Esophagus muscularis mucosa (tissue), 4 donors: Measurements from ENCODE around the gene RPS6KA2. TPM values are rescaled to one million over a fixed set of nuclear protein-coding genes. Genes with fewer than 3 reads are reported as not detected.

Experiments
- DNase-seq: peaks from one replicate; pipeline ENCODE4 v3.0.0-alpha.2; 2017; ENCODE audit errors: extremely low spot score
- H3K27ac ChIP-seq, 4 donors: fragments of 200-600 bp; sonication (generic); replicated peaks in 1 of 4; 1 replicate in 3 of 4; 2 replicates in 1 of 4; pipeline ENCODE4 v1.5.1; 2016 to 2019; ENCODE audit warnings: mild to moderate bottlenecking in 1 of 4
- H3K27me3 ChIP-seq, 4 donors: fragments of 200-600 bp; sonication (generic); one replicate each; pipeline versions ENCODE4 v1.5.1 to v1.6.0; 2016 to 2019
- H3K36me3 ChIP-seq, 4 donors: fragments of 200-600 bp; sonication (generic); one replicate each; pipeline ENCODE4 v1.5.1; 2016 to 2019
- H3K4me1 ChIP-seq, 4 donors: fragments of 200-600 bp; sonication (generic); one replicate each; pipeline ENCODE4 v1.5.1; 2016 to 2019
- H3K4me3 ChIP-seq, 4 donors: fragments of 200-600 bp; sonication (generic); 1 replicate in 2 of 4; 2 replicates in 2 of 4; pipeline ENCODE4 v1.5.1; 2016 to 2019; ENCODE audit warnings: mild to moderate bottlenecking in 4 of 4, moderate library complexity in 1 of 4
- H3K9me3 ChIP-seq, 4 donors: fragments of 200-600 bp; sonication (generic); 1 replicate in 3 of 4; 2 replicates in 1 of 4; pipeline ENCODE4 v1.5.1; 2016 to 2019
- EP300 ChIP-seq: sonication (generic); formaldehyde crosslinking; IDR thresholded peaks from one replicate; pipeline ENCODE4 v1.6.1; 2017; ENCODE audit warnings: antibody characterized with exemption
- POLR2A ChIP-seq: fragments of 450-650 bp; IDR thresholded peaks from one replicate; pipeline ENCODE4 v1.6.1; 2017; ENCODE audit warnings: antibody characterized with exemption, moderate library complexity, mild to moderate bottlenecking, low read depth
- POLR2AphosphoS5 ChIP-seq, 2 donors: sonication (generic); formaldehyde crosslinking; IDR thresholded peaks; one replicate each; pipeline ENCODE4 v1.6.1; 2017; ENCODE audit warnings: antibody characterized with exemption in 2 of 2
- WGBS: methylation state at CpG from one replicate; pipeline ENCODE4 v1.1.5; 2018; 5-methylcytosine and 5-hydroxymethylcytosine counted together
- intact Hi-C: fragments of 100-400 bp; cut with DNase I; formaldehyde crosslinking; loops from one replicate; pipeline ENCODE4 v1.15.1; 2023
- total RNA-seq, 4 donors: library from RNA; depleted of rRNA; stranded (reverse); fragments of >200 nt; gene quantifications; one replicate each; pipeline versions ENCODE4 v1.1.0 to v1.2.1, GENCODE V29; 2016
- TF ChIP-seq, protein P1 (sequence below), 3 experiments: fragments of 200-600 bp in 2 of 3; fragments of 450-650 bp in 1 of 3; sonication (generic) in 2 of 3; IDR thresholded peaks; one replicate each; pipeline ENCODE4 v1.5.1; 2017 to 2019; ENCODE audit warnings: antibody characterized with exemption in 3 of 3, mild to moderate bottlenecking in 2 of 3, moderate library complexity in 1 of 3

Gene RPS6KA2
- total RNA-seq, 4 donors from 2014 or later = 83.9 to 126 (median 112) TPM

DNA sequence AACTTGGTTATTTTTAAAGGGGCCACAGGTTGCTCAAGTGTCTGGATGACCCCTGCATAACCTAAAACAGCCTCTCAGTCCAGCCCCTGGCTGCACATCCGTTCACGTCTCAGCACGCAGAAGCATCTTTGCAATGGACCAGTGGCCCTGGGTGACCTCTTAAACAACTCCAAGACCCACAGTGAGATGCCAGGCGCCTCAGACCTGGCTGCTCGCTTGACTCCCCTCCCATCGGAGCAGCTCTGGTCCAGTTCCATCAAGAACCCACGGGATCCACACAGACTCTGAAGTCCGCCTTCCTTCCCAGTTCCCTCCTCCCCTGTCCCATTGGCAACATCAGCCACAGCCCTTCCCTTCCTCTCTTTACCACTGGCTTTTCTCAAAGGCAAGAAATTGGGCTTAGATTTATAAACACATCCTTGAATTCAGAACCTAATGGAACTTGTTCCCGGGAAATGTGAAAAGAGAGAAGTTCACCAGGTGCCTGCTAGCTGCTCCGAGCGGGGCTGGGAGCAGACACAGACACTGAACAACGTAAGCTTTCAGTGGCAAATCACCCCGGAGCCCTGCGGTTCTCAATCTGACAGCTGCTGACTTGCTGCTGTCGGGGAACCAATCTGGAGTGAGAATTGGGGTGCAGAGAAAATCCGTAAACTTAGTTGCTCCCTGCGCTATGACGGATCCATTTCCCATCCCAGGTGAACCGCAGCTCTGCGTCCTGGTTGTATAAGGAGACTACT lies 204.7 kb downstream of the RPS6KA2 start:
- 90% methylated on average over 20 of the region's 20 CpGs for WGBS
- Histone ChIP-seq H3K4me1 (no peaks in the 10 kb centered on the region), H3K27me3 (no peaks in the 10 kb centered on the region), H3K27ac (no peak overlapping the region), H3K9me3 (no peaks in the 10 kb centered on the region), H3K36me3 (peaks cover 36 to 70% (median 61%) of the 10 kb centered on the region in 4 donors), H3K4me3 (no peak overlapping the region)
- no peak for DNase-seq
- intact Hi-C loops = no loop called here
- no peak for TF ChIP-seq POLR2A
- TF ChIP-seq EP300 = no peak
- TF ChIP-seq, protein P1, sequence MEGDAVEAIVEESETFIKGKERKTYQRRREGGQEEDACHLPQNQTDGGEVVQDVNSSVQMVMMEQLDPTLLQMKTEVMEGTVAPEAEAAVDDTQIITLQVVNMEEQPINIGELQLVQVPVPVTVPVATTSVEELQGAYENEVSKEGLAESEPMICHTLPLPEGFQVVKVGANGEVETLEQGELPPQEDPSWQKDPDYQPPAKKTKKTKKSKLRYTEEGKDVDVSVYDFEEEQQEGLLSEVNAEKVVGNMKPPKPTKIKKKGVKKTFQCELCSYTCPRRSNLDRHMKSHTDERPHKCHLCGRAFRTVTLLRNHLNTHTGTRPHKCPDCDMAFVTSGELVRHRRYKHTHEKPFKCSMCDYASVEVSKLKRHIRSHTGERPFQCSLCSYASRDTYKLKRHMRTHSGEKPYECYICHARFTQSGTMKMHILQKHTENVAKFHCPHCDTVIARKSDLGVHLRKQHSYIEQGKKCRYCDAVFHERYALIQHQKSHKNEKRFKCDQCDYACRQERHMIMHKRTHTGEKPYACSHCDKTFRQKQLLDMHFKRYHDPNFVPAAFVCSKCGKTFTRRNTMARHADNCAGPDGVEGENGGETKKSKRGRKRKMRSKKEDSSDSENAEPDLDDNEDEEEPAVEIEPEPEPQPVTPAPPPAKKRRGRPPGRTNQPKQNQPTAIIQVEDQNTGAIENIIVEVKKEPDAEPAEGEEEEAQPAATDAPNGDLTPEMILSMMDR (IDR thresholded peaks at IDR 0.05) = no peak
- TF ChIP-seq POLR2AphosphoS5 (IDR thresholded peaks at IDR 0.05) = no peak

DNA sequence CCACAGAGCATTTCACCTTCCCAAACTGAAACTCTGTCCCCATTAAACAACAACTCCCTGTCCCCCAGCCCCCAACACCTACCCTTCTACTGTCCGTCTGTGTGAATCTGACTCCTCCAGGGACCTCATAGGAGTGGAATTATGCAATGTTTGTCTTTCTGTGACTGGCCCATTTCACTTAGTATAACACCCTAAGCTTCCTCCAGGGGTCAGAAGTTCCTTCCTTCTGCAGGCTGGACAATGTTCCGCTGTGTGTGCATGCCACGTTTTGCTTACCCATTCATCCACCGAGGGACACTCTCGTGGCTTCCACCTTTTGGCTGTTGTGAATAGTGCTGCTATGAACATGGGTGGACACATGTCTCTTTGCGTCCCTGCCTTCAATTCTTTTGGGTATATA lies 206.7 kb downstream of the RPS6KA2 start:
- H3K4me1 ChIP-seq = no peaks in the 10 kb centered on the region
- H3K4me3 ChIP-seq = no peak overlapping the region
- intact Hi-C loops = no loop called here
- WGBS = 56% methylated on average over 6 of the region's 6 CpGs
- TF ChIP-seq POLR2AphosphoS5 (IDR thresholded peaks at IDR 0.05) (no peak), POLR2A (no peak), EP300 (no peak)
- TF ChIP-seq, protein P1 (IDR thresholded peaks at IDR 0.05) = no peak
- no peak for DNase-seq
- peaks cover 37 to 87% (median 71%) of the 10 kb centered on the region in 4 donors for H3K36me3 ChIP-seq
- H3K27ac ChIP-seq = no peak overlapping the region
- no peaks in the 10 kb centered on the region for H3K9me3 ChIP-seq
- H3K27me3 ChIP-seq = no peaks in the 10 kb centered on the region

DNA sequence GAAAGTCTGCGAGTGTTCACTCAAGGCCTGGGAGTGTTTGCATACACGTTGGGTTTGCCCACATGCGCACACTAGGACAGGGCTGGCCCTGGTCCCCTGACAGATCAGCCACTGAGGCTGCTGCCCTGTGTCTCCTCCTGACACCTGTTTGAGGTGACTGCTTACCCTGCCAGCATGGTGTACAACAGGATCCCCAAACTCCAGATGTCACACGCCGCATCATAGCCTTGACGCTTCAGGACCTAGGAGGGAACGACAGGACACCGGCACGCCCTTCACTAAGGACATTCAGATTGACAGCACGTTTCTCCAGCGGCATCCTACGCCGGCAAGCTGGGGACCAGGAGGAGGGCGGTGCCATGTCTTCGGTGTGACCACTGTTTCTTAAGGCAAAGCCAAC lies 207.3 kb downstream of the RPS6KA2 start:
- H3K36me3 ChIP-seq = peaks cover 37 to 88% (median 74%) of the 10 kb centered on the region in 4 donors
- TF ChIP-seq, protein P1 (IDR thresholded peaks at IDR 0.05) = no peak
- TF ChIP-seq EP300 (no peak), POLR2A (no peak), POLR2AphosphoS5 (IDR thresholded peaks at IDR 0.05) (no peak)
- intact Hi-C loops = no loop called here

DNA sequence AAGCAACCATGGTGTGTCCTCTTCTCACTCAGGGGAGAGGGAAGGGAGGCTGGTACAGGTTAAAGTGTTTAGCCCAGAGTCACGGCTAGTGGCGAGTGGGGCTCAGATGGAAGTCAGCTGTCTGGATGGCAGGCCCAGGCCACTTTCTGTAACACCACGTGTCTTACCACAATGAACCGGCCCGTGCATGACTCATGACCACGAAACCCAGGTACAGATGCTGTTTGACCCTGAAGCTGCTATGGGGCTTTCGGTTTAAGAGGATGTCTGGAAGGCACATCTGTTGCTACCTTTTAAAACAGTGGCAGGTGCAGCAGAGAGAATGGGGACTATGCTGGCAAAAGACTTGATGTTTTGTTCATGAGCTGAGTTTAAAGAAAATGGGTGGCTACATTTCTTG lies 207.8 kb downstream of the RPS6KA2 start:
- H3K4me3 ChIP-seq = no peak overlapping the region
- intact Hi-C loops = no loop called here
- H3K36me3 ChIP-seq = peaks cover 37 to 88% (median 74%) of the 10 kb centered on the region in 4 donors
- H3K9me3 ChIP-seq = no peaks in the 10 kb centered on the region
- TF ChIP-seq POLR2AphosphoS5 (IDR thresholded peaks at IDR 0.05) = no peak
- TF ChIP-seq POLR2A = no peak
- TF ChIP-seq, protein P1 (IDR thresholded peaks at IDR 0.05) = no peak
- H3K27ac ChIP-seq = no peak overlapping the region
- no peaks in the 10 kb centered on the region for H3K27me3 ChIP-seq
- DNase-seq = no peak
- no peaks in the 10 kb centered on the region for H3K4me1 ChIP-seq
- WGBS = 73% methylated on average over 7 of the region's 7 CpGs

More for the DNA sequence above, 207.3 kb downstream of the RPS6KA2 start:
- no peak overlapping the region for H3K4me3 ChIP-seq
- no peaks in the 10 kb centered on the region for H3K4me1 ChIP-seq
- no peak for DNase-seq
- no peaks in the 10 kb centered on the region for H3K9me3 ChIP-seq
- H3K27me3 ChIP-seq = no peaks in the 10 kb centered on the region
- H3K27ac ChIP-seq = no peak overlapping the region
- 93% methylated on average over 8 of the region's 15 CpGs for WGBS

DNA sequence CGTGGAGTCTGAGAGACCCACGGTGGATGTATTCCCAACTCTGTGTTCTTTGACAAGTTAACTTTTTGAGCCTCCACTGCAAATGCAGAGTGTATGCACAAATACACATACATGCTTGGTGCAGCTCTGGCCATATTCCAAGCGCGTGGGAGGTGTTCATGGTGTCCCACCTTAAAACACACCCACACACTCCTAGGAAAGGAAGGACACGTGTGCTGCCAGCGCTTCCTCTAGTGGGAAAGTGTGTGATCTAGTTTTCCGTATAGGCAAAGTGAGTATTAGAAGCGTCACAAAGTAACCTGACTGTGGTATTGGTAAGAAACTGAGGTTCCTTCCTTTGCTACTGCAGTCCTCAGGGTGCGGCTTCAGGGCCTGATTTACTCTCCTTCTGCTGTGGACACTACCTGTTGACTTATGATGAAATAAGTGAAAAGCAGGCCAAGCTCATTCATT lies 208.3 kb downstream of the RPS6KA2 start:
- WGBS = 91% methylated on average over 9 of the region's 9 CpGs
- peaks cover 37 to 88% (median 73%) of the 10 kb centered on the region in 4 donors for H3K36me3 ChIP-seq
- no peak overlapping the region for H3K4me3 ChIP-seq
- no peaks in the 10 kb centered on the region for H3K4me1 ChIP-seq
- no peak overlapping the region for H3K27ac ChIP-seq
- TF ChIP-seq POLR2A (no peak), POLR2AphosphoS5 (IDR thresholded peaks at IDR 0.05) (no peak), EP300 (no peak)
- TF ChIP-seq, protein P1 (IDR thresholded peaks at IDR 0.05) = no peak
- DNase-seq = no peak
- no peaks in the 10 kb centered on the region for H3K9me3 ChIP-seq
- intact Hi-C loops = no loop called here
- H3K27me3 ChIP-seq = no peaks in the 10 kb centered on the region
